Left lobe of liver (tissue), 2 donors: ENCODE data around the gene TFF2. TPM values are rescaled to one million over a fixed set of nuclear protein-coding genes. Genes with fewer than 3 reads are reported as not detected.

Experiments used
- ATAC-seq: fragments of 200-7000 bp; cut with Tn5 transposase; one replicate; pipeline ENCODE4 v1.9.1; 2020; ENCODE audit warnings: mild to moderate bottlenecking, moderate library complexity
- DNase-seq: peaks from one replicate; pipeline ENCODE4 v3.0.0-alpha.2; 2020; ENCODE audit warnings: low spot score
- total RNA-seq: library from RNA; stranded (reverse); gene quantifications from one replicate; pipeline ENCODE4 v1.2.1, GENCODE V29; 2021
- donor health status: DM: no; HTN: no; CAD: no; lungs with moderate emphysema.
- donor health status: DM: no; HTN: yes; CAD: no.

The TFF2 gene
- total RNA-seq, 1 donor from 2014 or later, result 0.25 TPM

- no peak for ATAC-seq
- no peak for DNase-seq
These were observed 42.5 kb downstream of the TFF2 start for GRCh38 chr21:42308161-42308913.

- ATAC-seq (no peak), DNase-seq (no peak)
These were observed 43.7 kb downstream of the TFF2 start for GRCh38 chr21:42307106-42307505.

- no peak for DNase-seq
These were observed 44.3 kb downstream of the TFF2 start for GRCh38 chr21:42306366-42307035.

GRCh38 chr21:42305707-42306147 lies 45.1 kb downstream of the TFF2 start:
- DNase-seq (no peak), ATAC-seq (no peak)

More at GRCh38 chr21:42306366-42307035, 44.3 kb downstream of the TFF2 start:
- no peak for ATAC-seq

GRCh38 chr21:42304556-42305454 lies 46.0 kb downstream of the TFF2 start:
- ATAC-seq (no peak), DNase-seq (no peak)

- ATAC-seq, result no peak
- no peak for DNase-seq
These were observed 47.4 kb downstream of the TFF2 start for GRCh38 chr21:42303443-42303842.

GRCh38 chr21:42302794-42303193 lies 48.0 kb downstream of the TFF2 start:
- no peak for ATAC-seq

GRCh38 chr21:42302076-42302650 lies 48.6 kb downstream of the TFF2 start:
- no peak for DNase-seq

More at GRCh38 chr21:42302794-42303193, 48.0 kb downstream of the TFF2 start:
- no peak for DNase-seq

GRCh38 chr21:42301371-42302075 lies 49.3 kb downstream of the TFF2 start:
- DNase-seq (no peak), ATAC-seq (peak; percentile 64)

More at GRCh38 chr21:42302076-42302650, 48.6 kb downstream of the TFF2 start:
- ATAC-seq, result no peak

- ATAC-seq (no peak), DNase-seq (no peak)
These were observed 49.8 kb downstream of the TFF2 start for GRCh38 chr21:42300956-42301355.

- ATAC-seq (no peak), DNase-seq (no peak)
These were observed 50.7 kb downstream of the TFF2 start for GRCh38 chr21:42300045-42300583.

GRCh38 chr21:42299324-42300044 lies 51.3 kb downstream of the TFF2 start:
- ATAC-seq, result no peak
- DNase-seq, result no peak

GRCh38 chr21:42298657-42299056 lies 52.1 kb downstream of the TFF2 start:
- ATAC-seq (no peak), DNase-seq (no peak)

GRCh38 chr21:42298237-42298636 lies 52.6 kb downstream of the TFF2 start:
- ATAC-seq (no peak), DNase-seq (no peak)

GRCh38 chr21:42297377-42297776 lies 53.4 kb downstream of the TFF2 start:
- no peak for ATAC-seq

GRCh38 chr21:42296501-42296900 lies 54.3 kb downstream of the TFF2 start:
- no peak for ATAC-seq
- DNase-seq, result no peak

More at GRCh38 chr21:42297377-42297776, 53.4 kb downstream of the TFF2 start:
- no peak for DNase-seq
